Activated CD8-positive, alpha-beta memory T cell treated with anti-CD3 and anti-CD28 coated beads, Interleukin-2, amount 50 U/mL, for 48 hours (primary cell): Measurements from ENCODE around the gene PEF1.

Experiments
- DNase-seq: peaks from one replicate; pipeline ENCODE4 v3.0.0-alpha.2; 2020

Gene PEF1

GRCh38 chr1:31583082-31583994 is 61.3 kb downstream of the PEF1 start:
- no peak for DNase-seq

- DNase-seq = no peak
Observed at GRCh38 chr1:31581821-31582810, 62.6 kb downstream of the PEF1 start.

- DNase-seq = no peak
Observed at GRCh38 chr1:31580891-31581603, 63.6 kb downstream of the PEF1 start.

- no peak for DNase-seq
Observed at GRCh38 chr1:31580513-31580870, 64.2 kb downstream of the PEF1 start.
